ENCODE results near the gene EEF1AKMT1. TPM values are rescaled to one million over a fixed set of nuclear protein-coding genes. Genes with fewer than 3 reads are reported as not detected.
"Not testable (repeated sequence)": the region's sequence is repeated elsewhere in the genome, so short reads cannot be mapped to it uniquely, and the experiment has no call there.

Gene EEF1AKMT1
- total RNA-seq, 1 donor from 2014 or later: 9.3 TPM

GRCh38 chr13:20782116-20782708 is 8.5 kb upstream of the EEF1AKMT1 start:
- ATAC-seq (no peak), DNase-seq (ENCODE audit: missing footprints) (no peak)
- intact Hi-C loops (cut with DNase I): no loop called here

- intact Hi-C loops (cut with DNase I): no loop called here
- no peak for DNase-seq (ENCODE audit: missing footprints)
- no peak for ATAC-seq
Observed at GRCh38 chr13:20780317-20780716, 6.6 kb upstream of the EEF1AKMT1 start.

GRCh38 chr13:20779405-20779804 is 5.6 kb upstream of the EEF1AKMT1 start:
- intact Hi-C loops (cut with DNase I): no loop called here
- no peak for DNase-seq (ENCODE audit: missing footprints)
- ATAC-seq: no peak

GRCh38 chr13:20778311-20778710 is 4.5 kb upstream of the EEF1AKMT1 start:
- DNase-seq (ENCODE audit: missing footprints): no peak
- ATAC-seq: no peak
- intact Hi-C loops (cut with DNase I): no loop called here

- intact Hi-C loops (cut with DNase I): no loop called here
- ATAC-seq: no peak
- DNase-seq (ENCODE audit: missing footprints): no peak
Observed at GRCh38 chr13:20776751-20777150, 3.0 kb upstream of the EEF1AKMT1 start.

- ATAC-seq: no peak
- DNase-seq (ENCODE audit: missing footprints): no peak
- intact Hi-C loops (cut with DNase I): no loop called here
Observed at GRCh38 chr13:20775961-20776360, 2.2 kb upstream of the EEF1AKMT1 start.

GRCh38 chr13:20774746-20775145 is 985 bp upstream of the EEF1AKMT1 start:
- ATAC-seq: no peak
- DNase-seq (ENCODE audit: missing footprints): no peak
- intact Hi-C loops (cut with DNase I): loop anchor here (5.0 kb wide), 2 partner anchors 53 to 62 kb away; no protein-coding TSS in a partner anchor

GRCh38 chr13:20772401-20773131 is 1.2 kb downstream of the EEF1AKMT1 start:
- no peak for ATAC-seq
- intact Hi-C loops (cut with DNase I): loop anchor here (5.0 kb wide), 2 partner anchors 55 to 60 kb away; no protein-coding TSS in a partner anchor

GRCh38 chr13:20769834-20770233 is 3.9 kb downstream of the EEF1AKMT1 start:
- DNase-seq (ENCODE audit: missing footprints) (no peak), ATAC-seq (no peak)
- intact Hi-C loops (cut with DNase I): loop anchor here (5.0 kb wide), 2 partner anchors 57 to 58 kb away; no protein-coding TSS in a partner anchor

More at GRCh38 chr13:20772401-20773131, 1.2 kb downstream of the EEF1AKMT1 start:
- DNase-seq (ENCODE audit: missing footprints): no peak

GRCh38 chr13:20769091-20769490 is 4.7 kb downstream of the EEF1AKMT1 start:
- DNase-seq (ENCODE audit: missing footprints) (no peak), ATAC-seq (no peak)
- intact Hi-C loops (cut with DNase I): no loop called here

GRCh38 chr13:20767309-20767943 is 6.3 kb downstream of the EEF1AKMT1 start:
- intact Hi-C loops (cut with DNase I): no loop called here
- ATAC-seq: no peak
- DNase-seq (ENCODE audit: missing footprints): no peak

GRCh38 chr13:20760872-20761271 is 12.9 kb downstream of the EEF1AKMT1 start:
- ATAC-seq: no peak
- intact Hi-C loops (cut with DNase I): no loop called here
- no peak for DNase-seq (ENCODE audit: missing footprints)

GRCh38 chr13:20754009-20754408 is 19.8 kb downstream of the EEF1AKMT1 start:
- intact Hi-C loops (cut with DNase I): no loop called here
- no peak for DNase-seq (ENCODE audit: missing footprints)
- ATAC-seq: no peak

GRCh38 chr13:20749377-20749776 is 24.4 kb downstream of the EEF1AKMT1 start:
- intact Hi-C loops (cut with DNase I): no loop called here
- ATAC-seq (no peak), DNase-seq (ENCODE audit: missing footprints) (no peak)

GRCh38 chr13:20743830-20744404 is 29.8 kb downstream of the EEF1AKMT1 start:
- ATAC-seq; DNase-seq (ENCODE audit: missing footprints); intact Hi-C loops (cut with DNase I): not testable (repeated sequence)

- ATAC-seq: no peak
- DNase-seq (ENCODE audit: missing footprints): no peak
- intact Hi-C loops (cut with DNase I): no loop called here
Observed at GRCh38 chr13:20740021-20740420, 33.7 kb downstream of the EEF1AKMT1 start.

GRCh38 chr13:20738616-20739015 is 35.1 kb downstream of the EEF1AKMT1 start:
- intact Hi-C loops (cut with DNase I): no loop called here
- DNase-seq (ENCODE audit: missing footprints) (no peak), ATAC-seq (no peak)

- ATAC-seq (no peak), DNase-seq (ENCODE audit: missing footprints) (no peak)
- intact Hi-C loops (cut with DNase I): no loop called here
Observed at GRCh38 chr13:20729633-20730585, 43.9 kb downstream of the EEF1AKMT1 start.

Data from Right ventricle myocardium inferior (tissue), 1 donor.